ENCODE measurements around the gene KIF1B.

The KIF1B gene

GRCh38 chr1:10178597-10179405, 31.6 kb upstream of the KIF1B start:
- Histone ChIP-seq H3K9ac (ENCODE audit: low read length) (no peak overlapping the region), H3K4me3 (ENCODE audit: low read length) (no peak overlapping the region), H3K36me3 (ENCODE audit: control insufficient read depth, insufficient read depth, low read length) (peaks cover 8% of the 10 kb centered on the region), H3K4me1 (ENCODE audit: control insufficient read depth, insufficient read depth, low read length) (no peaks in the 10 kb centered on the region), H3K27ac (ENCODE audit: low read depth, low read length) (no peak overlapping the region), H3K27me3 (ENCODE audit: control insufficient read depth, insufficient read depth, low read length) (no peaks in the 10 kb centered on the region)

- Histone ChIP-seq H3K9ac (ENCODE audit: low read length) (no peak overlapping the region), H3K27ac (ENCODE audit: low read depth, low read length) (no peak overlapping the region), H3K4me1 (ENCODE audit: control insufficient read depth, insufficient read depth, low read length) (no peaks in the 10 kb centered on the region)
Observed at GRCh38 chr1:10179406-10180091, 30.8 kb upstream of the KIF1B start.

GRCh38 chr1:10181154-10181553, 29.2 kb upstream of the KIF1B start:
- Histone ChIP-seq H3K27me3 (ENCODE audit: control insufficient read depth, insufficient read depth, low read length) (no peaks in the 10 kb centered on the region), H3K9ac (ENCODE audit: low read length) (no peak overlapping the region), H3K4me3 (ENCODE audit: low read length) (no peak overlapping the region), H3K4me1 (ENCODE audit: control insufficient read depth, insufficient read depth, low read length) (no peaks in the 10 kb centered on the region), H3K36me3 (ENCODE audit: control insufficient read depth, insufficient read depth, low read length) (peaks cover 8% of the 10 kb centered on the region), H3K27ac (ENCODE audit: low read depth, low read length) (no peak overlapping the region)

More at GRCh38 chr1:10179406-10180091, 30.8 kb upstream of the KIF1B start:
- Histone ChIP-seq H3K4me3 (ENCODE audit: low read length) (no peak overlapping the region), H3K36me3 (ENCODE audit: control insufficient read depth, insufficient read depth, low read length) (peaks cover 8% of the 10 kb centered on the region), H3K27me3 (ENCODE audit: control insufficient read depth, insufficient read depth, low read length) (no peaks in the 10 kb centered on the region)

DNA sequence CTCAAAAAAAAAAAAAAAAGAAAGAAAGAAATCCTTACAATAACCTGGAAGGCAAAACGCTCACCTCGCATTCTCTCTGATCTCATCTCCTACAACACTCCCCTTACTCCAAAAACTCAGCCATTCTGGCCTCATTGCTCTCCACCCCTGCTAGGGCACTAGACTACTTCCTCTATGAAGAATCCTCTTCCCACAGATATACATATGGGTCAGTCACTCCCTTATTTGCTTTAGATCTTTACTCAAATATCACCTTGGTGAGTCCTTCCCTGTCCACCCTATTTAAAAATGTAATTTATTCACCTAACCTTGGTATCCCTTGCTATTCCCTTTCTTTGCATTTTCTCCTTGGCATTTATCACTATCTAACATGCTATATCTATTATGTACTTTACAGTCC, 24.6 kb upstream of the KIF1B start:
- no peak overlapping the region for H3K27ac ChIP-seq (ENCODE audit: low read depth, low read length)
- no peaks in the 10 kb centered on the region for H3K27me3 ChIP-seq (ENCODE audit: control insufficient read depth, insufficient read depth, low read length)
- no peak overlapping the region for H3K9ac ChIP-seq (ENCODE audit: low read length)
- H3K4me3 ChIP-seq (ENCODE audit: low read length), result no peak overlapping the region
- no peaks in the 10 kb centered on the region for H3K36me3 ChIP-seq (ENCODE audit: control insufficient read depth, insufficient read depth, low read length)
- H3K4me1 ChIP-seq (ENCODE audit: control insufficient read depth, insufficient read depth, low read length), result no peaks in the 10 kb centered on the region

GRCh38 chr1:10186331-10187025, 23.9 kb upstream of the KIF1B start:
- Histone ChIP-seq H3K27me3 (ENCODE audit: control insufficient read depth, insufficient read depth, low read length) (no peaks in the 10 kb centered on the region), H3K36me3 (ENCODE audit: control insufficient read depth, insufficient read depth, low read length) (no peaks in the 10 kb centered on the region), H3K27ac (ENCODE audit: low read depth, low read length) (no peak overlapping the region), H3K9ac (ENCODE audit: low read length) (no peak overlapping the region), H3K4me3 (ENCODE audit: low read length) (no peak overlapping the region), H3K4me1 (ENCODE audit: control insufficient read depth, insufficient read depth, low read length) (no peaks in the 10 kb centered on the region)

DNA sequence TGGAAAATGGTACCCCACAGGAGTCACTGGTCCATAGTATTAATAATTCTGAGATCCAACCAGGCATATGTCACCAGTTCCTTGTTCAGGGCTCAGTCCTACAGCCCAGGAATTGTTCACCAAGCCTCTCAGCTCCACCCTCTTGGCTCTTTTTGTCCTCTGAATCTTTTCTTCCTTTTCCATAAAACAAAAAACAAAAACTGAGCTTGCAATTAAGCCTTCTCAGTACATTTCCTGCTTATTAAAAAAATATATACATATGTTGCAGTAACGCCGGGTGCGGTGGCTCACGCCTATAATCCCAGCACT, 23.4 kb upstream of the KIF1B start:
- Histone ChIP-seq H3K36me3 (ENCODE audit: control insufficient read depth, insufficient read depth, low read length) (no peaks in the 10 kb centered on the region), H3K27me3 (ENCODE audit: control insufficient read depth, insufficient read depth, low read length) (no peaks in the 10 kb centered on the region), H3K27ac (ENCODE audit: low read depth, low read length) (no peak overlapping the region), H3K9ac (ENCODE audit: low read length) (no peak overlapping the region), H3K4me3 (ENCODE audit: low read length) (no peak overlapping the region), H3K4me1 (ENCODE audit: control insufficient read depth, insufficient read depth, low read length) (no peaks in the 10 kb centered on the region)

DNA sequence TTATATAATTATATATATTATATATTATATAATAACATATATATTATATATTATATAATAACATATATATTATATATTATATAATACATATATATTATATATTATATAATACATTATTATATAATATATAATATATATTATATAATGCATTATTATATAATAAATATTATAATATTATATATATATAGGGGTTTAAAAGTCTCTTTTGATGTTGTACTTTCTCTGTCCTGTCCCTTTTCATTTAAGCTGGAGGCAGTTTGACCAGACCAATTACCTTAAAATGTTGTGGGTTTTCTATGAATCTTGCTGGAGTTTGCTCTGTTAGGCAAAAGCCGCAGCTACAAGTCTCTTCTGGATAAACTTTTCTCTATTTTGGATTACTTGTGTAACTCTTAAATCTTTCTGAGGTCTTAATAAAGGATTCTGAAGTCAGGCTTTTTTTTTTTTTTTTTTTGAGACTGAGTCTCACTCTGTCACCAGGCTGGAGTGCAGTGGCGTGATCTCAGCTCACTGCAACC, 22.2 kb upstream of the KIF1B start:
- no peak overlapping the region for H3K4me3 ChIP-seq (ENCODE audit: low read length)
- no peak overlapping the region for H3K27ac ChIP-seq (ENCODE audit: low read depth, low read length)
- no peaks in the 10 kb centered on the region for H3K27me3 ChIP-seq (ENCODE audit: control insufficient read depth, insufficient read depth, low read length)
- no peaks in the 10 kb centered on the region for H3K36me3 ChIP-seq (ENCODE audit: control insufficient read depth, insufficient read depth, low read length)
- H3K4me1 ChIP-seq (ENCODE audit: control insufficient read depth, insufficient read depth, low read length), result no peaks in the 10 kb centered on the region
- no peak overlapping the region for H3K9ac ChIP-seq (ENCODE audit: low read length)

DNA sequence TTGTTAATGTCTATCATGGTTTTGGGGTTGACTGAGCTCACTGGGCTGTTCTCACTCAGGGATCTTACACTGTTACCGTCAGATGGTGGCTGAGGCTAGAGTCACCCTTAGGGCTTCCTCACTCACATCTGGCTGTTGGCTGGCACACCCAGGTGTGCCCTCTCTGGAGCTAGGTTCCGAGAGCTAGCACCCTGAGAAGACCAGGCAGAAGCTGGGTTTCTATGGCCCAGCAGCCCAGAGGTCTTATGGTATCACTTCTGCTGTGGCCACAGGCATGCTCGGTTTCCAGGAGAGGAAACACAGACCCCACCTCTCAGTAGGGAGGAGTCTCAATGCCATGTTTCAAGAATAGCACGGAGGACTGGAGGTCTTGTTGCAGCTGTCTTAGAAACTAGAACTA, 20.7 kb upstream of the KIF1B start:
- Histone ChIP-seq H3K36me3 (ENCODE audit: control insufficient read depth, insufficient read depth, low read length) (no peaks in the 10 kb centered on the region), H3K27me3 (ENCODE audit: control insufficient read depth, insufficient read depth, low read length) (no peaks in the 10 kb centered on the region), H3K4me3 (ENCODE audit: low read length) (no peak overlapping the region), H3K4me1 (ENCODE audit: control insufficient read depth, insufficient read depth, low read length) (no peaks in the 10 kb centered on the region), H3K9ac (ENCODE audit: low read length) (no peak overlapping the region), H3K27ac (ENCODE audit: low read depth, low read length) (no peak overlapping the region)

DNA sequence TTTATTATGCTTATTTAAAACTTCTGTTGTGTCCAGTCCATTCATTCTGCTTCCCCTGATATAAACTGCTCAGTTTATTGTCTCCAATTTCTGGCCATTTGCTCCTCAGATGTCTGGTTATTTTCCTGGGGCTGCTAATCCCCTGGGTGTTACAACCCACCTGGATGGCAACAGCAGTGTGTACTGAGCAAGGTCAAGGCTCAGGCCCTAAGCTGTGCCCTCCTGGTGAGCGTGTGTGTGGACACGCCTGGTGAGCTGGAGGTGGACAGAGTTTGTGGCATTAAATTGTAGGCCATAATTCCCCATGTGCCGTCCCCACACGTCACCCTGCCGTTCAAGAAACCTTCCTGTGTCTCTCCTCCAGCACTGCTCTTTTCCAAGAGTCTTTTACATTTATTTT, 18.1 kb upstream of the KIF1B start:
- H3K4me3 ChIP-seq (ENCODE audit: low read length), result no peak overlapping the region
- no peaks in the 10 kb centered on the region for H3K4me1 ChIP-seq (ENCODE audit: control insufficient read depth, insufficient read depth, low read length)
- no peaks in the 10 kb centered on the region for H3K36me3 ChIP-seq (ENCODE audit: control insufficient read depth, insufficient read depth, low read length)
- no peaks in the 10 kb centered on the region for H3K27me3 ChIP-seq (ENCODE audit: control insufficient read depth, insufficient read depth, low read length)
- H3K9ac ChIP-seq (ENCODE audit: low read length), result no peak overlapping the region
- H3K27ac ChIP-seq (ENCODE audit: low read depth, low read length), result no peak overlapping the region

DNA sequence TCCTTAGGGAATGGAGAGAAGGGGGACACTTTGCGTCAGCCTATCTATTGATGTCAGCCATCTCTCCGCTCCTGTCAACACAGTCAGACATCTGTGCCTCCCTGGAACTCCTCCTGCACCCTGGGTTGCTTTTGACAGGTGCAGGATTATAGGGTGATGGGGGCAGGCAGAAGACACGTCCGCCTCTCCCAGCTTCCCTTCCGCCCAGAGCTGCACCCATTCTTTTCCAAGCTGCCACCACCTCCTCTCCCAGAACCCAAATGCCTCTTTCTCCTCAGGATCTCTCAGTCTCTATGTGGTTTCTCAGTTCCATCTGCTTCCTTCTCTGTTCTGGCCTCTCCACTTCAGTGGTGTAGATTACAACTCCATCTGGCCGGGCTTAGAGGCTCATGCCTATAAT, 17.1 kb upstream of the KIF1B start:
- no peaks in the 10 kb centered on the region for H3K27me3 ChIP-seq (ENCODE audit: control insufficient read depth, insufficient read depth, low read length)
- no peak overlapping the region for H3K4me3 ChIP-seq (ENCODE audit: low read length)
- H3K9ac ChIP-seq (ENCODE audit: low read length), result no peak overlapping the region
- H3K4me1 ChIP-seq (ENCODE audit: control insufficient read depth, insufficient read depth, low read length), result no peaks in the 10 kb centered on the region
- H3K36me3 ChIP-seq (ENCODE audit: control insufficient read depth, insufficient read depth, low read length), result no peaks in the 10 kb centered on the region
- H3K27ac ChIP-seq (ENCODE audit: low read depth, low read length), result no peak overlapping the region

GRCh38 chr1:10195570-10195969, 14.8 kb upstream of the KIF1B start:
- Histone ChIP-seq H3K9ac (ENCODE audit: low read length) (no peak overlapping the region), H3K36me3 (ENCODE audit: control insufficient read depth, insufficient read depth, low read length) (no peaks in the 10 kb centered on the region), H3K4me1 (ENCODE audit: control insufficient read depth, insufficient read depth, low read length) (no peaks in the 10 kb centered on the region), H3K27ac (ENCODE audit: low read depth, low read length) (no peak overlapping the region), H3K27me3 (ENCODE audit: control insufficient read depth, insufficient read depth, low read length) (no peaks in the 10 kb centered on the region), H3K4me3 (ENCODE audit: low read length) (no peak overlapping the region)

DNA sequence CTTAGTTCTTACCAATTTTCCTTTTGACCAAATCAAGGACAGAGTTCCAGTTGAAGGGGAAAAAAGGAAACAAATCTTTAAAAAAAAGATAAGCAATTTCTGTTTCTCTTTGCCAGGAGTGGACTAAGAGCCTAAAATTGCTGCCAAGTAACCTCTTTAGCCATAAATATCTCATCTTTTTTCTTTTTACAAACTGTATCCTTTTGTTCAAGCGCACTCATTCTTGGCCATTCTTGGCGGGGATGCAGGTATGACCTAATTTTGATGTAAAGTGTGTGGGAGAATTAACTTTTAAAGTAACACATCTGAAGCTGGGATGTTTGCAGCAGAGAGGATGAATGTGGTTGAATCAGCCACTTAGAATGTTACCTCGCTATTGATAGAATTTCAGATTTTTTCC, 13.4 kb upstream of the KIF1B start:
- H3K4me3 ChIP-seq (ENCODE audit: low read length), result no peak overlapping the region
- H3K27me3 ChIP-seq (ENCODE audit: control insufficient read depth, insufficient read depth, low read length), result no peaks in the 10 kb centered on the region
- H3K9ac ChIP-seq (ENCODE audit: low read length), result no peak overlapping the region
- no peaks in the 10 kb centered on the region for H3K36me3 ChIP-seq (ENCODE audit: control insufficient read depth, insufficient read depth, low read length)
- H3K27ac ChIP-seq (ENCODE audit: low read depth, low read length), result no peak overlapping the region
- H3K4me1 ChIP-seq (ENCODE audit: control insufficient read depth, insufficient read depth, low read length), result no peaks in the 10 kb centered on the region
